Lung (tissue), 12 donors: ENCODE data around the gene SASH1. TPM values are rescaled to one million over a fixed set of nuclear protein-coding genes. Genes with fewer than 3 reads are reported as not detected.

ENCODE experiments used
- ATAC-seq: fragments of 200-7000 bp; cut with Tn5 transposase; one replicate; pipeline ENCODE4 v1.9.1; 2020; ENCODE audit warnings: moderate number of reproducible peaks; ENCODE audit not compliant: insufficient read depth, low FRiP score
- DNase-seq, 3 donors: peaks; one replicate each; pipeline ENCODE4 v3.0.0-alpha.2; 2013 to 2017
- H3K27ac ChIP-seq, 2 donors: one replicate each; pipeline ENCODE4 v1.5.1; 2013; ENCODE audit warnings: mild to moderate bottlenecking in 2 of 2, moderate library complexity in 2 of 2, control low read depth in 1 of 2, inconsistent platforms in 1 of 2, low read depth in 1 of 2, low read length in 1 of 2
- H3K27me3 ChIP-seq, 3 donors: one replicate each; pipeline ENCODE4 v1.5.1; 2013; ENCODE audit warnings: low read length in 2 of 3; ENCODE audit not compliant: control insufficient read depth in 3 of 3, insufficient read depth in 3 of 3
- H3K36me3 ChIP-seq, 4 donors: one replicate each; pipeline ENCODE4 v1.5.1; 2013; ENCODE audit warnings: low read length in 4 of 4, mild to moderate bottlenecking in 1 of 4, moderate library complexity in 1 of 4; ENCODE audit not compliant: control insufficient read depth in 4 of 4, insufficient read depth in 4 of 4
- H3K4me1 ChIP-seq, 5 donors: one replicate each; pipeline ENCODE4 v1.5.1; 2013; ENCODE audit warnings: low read length in 5 of 5, mild to moderate bottlenecking in 2 of 5, moderate library complexity in 1 of 5; ENCODE audit not compliant: control insufficient read depth in 5 of 5, insufficient read depth in 5 of 5
- H3K4me3 ChIP-seq: one replicate; pipeline ENCODE4 v1.5.1; 2013; ENCODE audit warnings: mild to moderate bottlenecking, control low read depth, moderate library complexity
- H3K9ac ChIP-seq, 2 donors: one replicate each; pipeline ENCODE4 v1.5.1; 2013; ENCODE audit warnings: low read length in 2 of 2, control low read depth in 1 of 2; ENCODE audit not compliant: insufficient read depth in 1 of 2
- H3K9me3 ChIP-seq, 4 donors: one replicate each; pipeline ENCODE4 v1.5.1; 2013; ENCODE audit warnings: low read length in 3 of 4, mild to moderate bottlenecking in 1 of 4, moderate library complexity in 1 of 4; ENCODE audit not compliant: control insufficient read depth in 4 of 4, insufficient read depth in 3 of 4
- WGBS, 2 donors: extraction: QIAGEN DNeasy Blood & Tissue Kit; methylation state at CpG; one replicate each; pipeline ENCODE4 v1.1.7; 2013; 5-methylcytosine and 5-hydroxymethylcytosine counted together
- polyA plus RNA-seq, 2 donors: library from polyadenylated mRNA; stranded (reverse); fragments of 200-250 nt; gene quantifications; one replicate each; pipeline ENCODE4 v1.2.1, GENCODE V29; 2013
- total RNA-seq, 2 donors: library from RNA; depleted of rRNA in 1 of 2; stranded (reverse); fragments of >200 nt in 1 of 2; gene quantifications; one replicate each; pipeline ENCODE4 v1.2.1, GENCODE V29; 2014 to 2021
- TF ChIP-seq, protein P1 (sequence below): IDR thresholded peaks from 2 replicates; pipeline ENCODE4 v1.5.1; 2012; ENCODE audit warnings: mild to moderate bottlenecking; ENCODE audit errors: control extremely low read depth, extremely low read depth
- donor health status: control.
- donor health status: control.
- donor health status: Bipolar disorder and iron deficiency.
- donor health status: healthy.
- donor health status: DM: yes; HTN: yes; CAD: no.

The SASH1 gene
- total and polyA plus RNA-seq, 4 donors = 18.8 to 114 (median 42.2) TPM

- H3K9ac ChIP-seq = no peak overlapping the region
- no peaks in the 10 kb centered on the region for H3K9me3 ChIP-seq
- H3K27me3 ChIP-seq = no peaks in the 10 kb centered on the region
- no peak overlapping the region for H3K27ac ChIP-seq
- H3K4me3 ChIP-seq = no peak overlapping the region
- TF ChIP-seq, protein P1, sequence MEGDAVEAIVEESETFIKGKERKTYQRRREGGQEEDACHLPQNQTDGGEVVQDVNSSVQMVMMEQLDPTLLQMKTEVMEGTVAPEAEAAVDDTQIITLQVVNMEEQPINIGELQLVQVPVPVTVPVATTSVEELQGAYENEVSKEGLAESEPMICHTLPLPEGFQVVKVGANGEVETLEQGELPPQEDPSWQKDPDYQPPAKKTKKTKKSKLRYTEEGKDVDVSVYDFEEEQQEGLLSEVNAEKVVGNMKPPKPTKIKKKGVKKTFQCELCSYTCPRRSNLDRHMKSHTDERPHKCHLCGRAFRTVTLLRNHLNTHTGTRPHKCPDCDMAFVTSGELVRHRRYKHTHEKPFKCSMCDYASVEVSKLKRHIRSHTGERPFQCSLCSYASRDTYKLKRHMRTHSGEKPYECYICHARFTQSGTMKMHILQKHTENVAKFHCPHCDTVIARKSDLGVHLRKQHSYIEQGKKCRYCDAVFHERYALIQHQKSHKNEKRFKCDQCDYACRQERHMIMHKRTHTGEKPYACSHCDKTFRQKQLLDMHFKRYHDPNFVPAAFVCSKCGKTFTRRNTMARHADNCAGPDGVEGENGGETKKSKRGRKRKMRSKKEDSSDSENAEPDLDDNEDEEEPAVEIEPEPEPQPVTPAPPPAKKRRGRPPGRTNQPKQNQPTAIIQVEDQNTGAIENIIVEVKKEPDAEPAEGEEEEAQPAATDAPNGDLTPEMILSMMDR = no peak
- H3K4me1 ChIP-seq = peaks cover 0 to 42% (median 17%) of the 10 kb centered on the region in 5 donors
- H3K36me3 ChIP-seq = peaks cover 0 to 2% (median 0%) of the 10 kb centered on the region in 4 donors
- DNase-seq (peak; percentile 33 to 92 (median 89)), ATAC-seq (no peak)
- WGBS, 2 donors = 50 to 69% methylated on average over 2 of the region's 2 CpGs
Measured at GRCh38 chr6:148461986-148462577, 119.4 kb downstream of the SASH1 start.

GRCh38 chr6:148463671-148464070 lies 121.0 kb downstream of the SASH1 start:
- ATAC-seq = no peak
- WGBS, 2 donors = 75 to 85% methylated on average over 2 of the region's 2 CpGs
- Histone ChIP-seq H3K9ac (no peak overlapping the region), H3K9me3 (no peaks in the 10 kb centered on the region), H3K27ac (no peak overlapping the region), H3K4me1 (peaks cover 0 to 42% (median 17%) of the 10 kb centered on the region in 5 donors), H3K27me3 (no peaks in the 10 kb centered on the region), H3K36me3 (peaks cover 0 to 2% (median 0%) of the 10 kb centered on the region in 4 donors), H3K4me3 (no peak overlapping the region)
- TF ChIP-seq, protein P1 = no peak
- no peak for DNase-seq

DNA sequence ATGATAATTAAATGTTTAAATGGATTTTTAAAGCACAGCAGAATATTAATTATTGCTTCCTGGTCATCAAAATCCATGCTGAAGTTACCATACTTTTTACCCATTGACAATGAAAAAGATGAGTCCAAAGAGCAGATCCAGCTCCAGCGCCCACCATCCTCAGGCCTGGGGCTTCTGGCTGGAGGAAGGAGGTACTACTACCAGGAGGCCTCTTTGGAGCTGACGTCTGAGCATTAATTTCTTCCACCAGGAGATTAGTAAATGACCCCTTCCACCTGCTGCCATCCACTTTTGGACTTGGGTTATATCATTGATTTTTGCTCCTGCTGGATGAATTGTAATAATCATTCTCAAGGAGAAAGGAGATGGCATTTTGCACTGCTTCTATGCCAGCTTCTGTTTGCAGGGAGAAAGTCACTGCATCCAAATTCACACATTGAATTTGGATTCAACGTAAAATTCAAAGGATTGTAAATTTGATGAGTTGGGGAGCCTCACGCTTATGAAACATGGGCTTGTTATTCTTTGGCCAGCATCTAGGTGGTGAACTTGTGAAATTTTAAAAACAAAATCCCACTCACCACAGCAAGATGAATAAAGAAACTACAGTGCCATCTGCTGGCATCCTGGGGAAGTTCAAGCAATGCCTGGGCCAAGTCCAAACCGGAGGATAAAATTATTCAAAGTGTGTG lies 121.8 kb downstream of the SASH1 start:
- Histone ChIP-seq H3K4me1 (peaks cover 0 to 42% (median 17%) of the 10 kb centered on the region in 5 donors), H3K4me3 (no peak overlapping the region), H3K9me3 (no peaks in the 10 kb centered on the region), H3K27ac (peak overlapping the region; percentile 14 to 44), H3K9ac (peak overlapping the region in 1 of 2 donors; percentile 50), H3K36me3 (no peaks in the 10 kb centered on the region), H3K27me3 (no peaks in the 10 kb centered on the region)
- peak; percentile 83 to 91 (median 89) for DNase-seq
- peak; percentile 77 for ATAC-seq
- TF ChIP-seq, protein P1 = peak; percentile 89
- 38 to 41% methylated on average over 5 of the region's 5 CpGs for WGBS, 2 donors
